Suppressor macrophage (primary cell): ENCODE measurements around the gene GPR132.

Source experiments
- DNase-seq, 4 experiments: peaks; one replicate each; pipeline ENCODE4 v3.0.0-alpha.2; 2020 to 2022

Gene GPR132

DNA sequence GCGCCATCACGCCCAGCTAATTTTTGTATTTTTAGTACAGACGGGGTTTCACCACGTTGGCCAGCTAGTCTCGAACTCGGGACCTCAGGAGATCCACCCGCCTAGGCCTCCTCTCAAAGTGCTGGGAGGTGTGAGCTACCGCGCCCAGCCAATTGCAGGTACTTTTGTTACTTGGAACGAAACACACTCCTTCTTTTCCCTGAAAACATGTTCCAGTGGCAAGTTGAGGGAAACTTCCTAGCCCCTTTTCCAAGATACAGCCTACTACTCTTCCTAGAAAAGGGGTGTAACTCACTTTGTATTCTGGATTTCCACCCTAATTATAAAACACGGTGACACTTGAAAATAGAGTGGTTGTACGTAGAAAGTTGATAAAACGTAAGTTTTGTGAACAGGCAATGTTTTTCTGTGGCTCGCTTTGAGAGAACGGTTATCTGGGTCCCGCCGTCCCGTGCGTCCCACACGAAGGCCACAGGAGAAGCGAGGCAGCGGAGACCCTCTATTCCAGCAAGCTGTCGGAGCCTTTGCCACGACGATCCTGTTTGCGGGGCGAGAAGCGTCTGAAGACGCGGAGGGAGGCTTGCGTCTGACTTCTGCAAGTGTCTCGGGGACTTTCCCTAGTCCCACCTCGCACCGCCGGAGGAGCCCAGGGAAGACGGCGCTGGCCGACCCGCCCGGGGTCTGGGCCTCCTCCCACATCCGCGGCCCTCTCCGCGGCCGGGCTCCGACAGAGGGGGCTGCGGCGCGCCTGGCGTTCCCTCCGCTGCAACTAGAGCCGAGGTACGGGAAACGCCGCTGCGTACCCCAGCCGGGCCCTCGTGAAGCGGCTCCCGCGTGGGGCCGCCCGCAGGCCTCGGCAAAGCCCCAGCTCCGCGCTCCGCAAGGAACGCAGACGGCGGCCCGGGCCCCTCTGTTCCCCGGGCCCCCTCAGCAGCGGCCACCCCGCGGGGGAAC lies 45.1 kb downstream of the GPR132 start:
- DNase-seq: peak; percentile 59 to 76 (median 71)

- no peak for DNase-seq
Observed at GRCh38 chr14:105018414-105018813, 46.8 kb downstream of the GPR132 start.

DNA sequence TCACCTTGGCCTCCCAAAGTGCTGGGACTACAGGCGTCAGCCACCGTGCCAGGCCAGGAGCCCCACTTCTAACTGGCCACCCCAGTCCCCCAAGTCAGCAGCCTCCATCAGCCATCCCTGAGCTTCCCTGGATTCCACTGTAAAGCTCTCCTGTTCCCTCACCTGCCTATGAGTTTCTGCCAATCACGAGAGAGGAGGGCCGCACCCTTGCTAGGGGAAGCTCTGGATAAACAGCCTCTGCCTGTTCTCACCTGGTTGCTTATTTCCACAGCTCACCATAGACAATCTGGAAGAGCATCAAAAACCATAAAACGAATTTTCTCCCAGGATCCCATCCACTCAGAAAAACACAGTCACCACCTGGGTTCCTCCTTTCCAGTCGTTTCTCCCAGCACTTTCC lies 49.3 kb downstream of the GPR132 start:
- DNase-seq: no peak

GRCh38 chr14:105015242-105015641 lies 50.0 kb downstream of the GPR132 start:
- DNase-seq: no peak

- DNase-seq: no peak
Observed at GRCh38 chr14:105014631-105015030, 50.6 kb downstream of the GPR132 start.

- no peak for DNase-seq
Observed at GRCh38 chr14:105014032-105014431, 51.2 kb downstream of the GPR132 start.

DNA sequence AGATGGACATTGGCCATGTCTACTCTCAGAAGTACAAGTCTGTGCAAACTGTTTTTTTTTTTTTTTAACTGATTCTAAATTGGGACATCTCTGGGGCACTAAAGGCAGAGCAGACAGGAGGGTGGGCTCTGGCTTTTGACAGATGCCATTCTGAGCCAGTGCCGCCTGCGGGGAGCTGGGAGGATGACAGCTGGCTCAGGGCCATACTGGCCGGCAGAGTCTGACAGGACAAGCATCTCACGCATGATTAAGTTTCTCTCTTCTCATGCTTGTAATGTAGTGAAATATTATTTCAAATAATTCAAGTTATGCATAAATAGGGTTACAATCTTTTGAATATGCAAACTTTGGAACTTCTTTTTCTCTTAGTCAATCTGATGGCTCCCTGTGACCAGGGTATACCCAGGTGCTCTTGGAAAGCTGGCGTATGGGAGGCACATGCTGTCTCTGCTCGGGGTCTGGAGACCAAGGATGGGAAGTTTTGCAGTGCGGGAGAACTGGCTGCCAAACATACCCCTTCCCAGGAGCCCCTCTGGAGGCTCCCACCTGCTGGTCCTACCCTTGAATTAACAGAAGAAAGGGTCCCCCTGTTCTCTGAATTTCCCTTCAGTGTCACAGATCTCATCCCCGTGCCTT lies 52.0 kb downstream of the GPR132 start:
- DNase-seq: no peak

DNA sequence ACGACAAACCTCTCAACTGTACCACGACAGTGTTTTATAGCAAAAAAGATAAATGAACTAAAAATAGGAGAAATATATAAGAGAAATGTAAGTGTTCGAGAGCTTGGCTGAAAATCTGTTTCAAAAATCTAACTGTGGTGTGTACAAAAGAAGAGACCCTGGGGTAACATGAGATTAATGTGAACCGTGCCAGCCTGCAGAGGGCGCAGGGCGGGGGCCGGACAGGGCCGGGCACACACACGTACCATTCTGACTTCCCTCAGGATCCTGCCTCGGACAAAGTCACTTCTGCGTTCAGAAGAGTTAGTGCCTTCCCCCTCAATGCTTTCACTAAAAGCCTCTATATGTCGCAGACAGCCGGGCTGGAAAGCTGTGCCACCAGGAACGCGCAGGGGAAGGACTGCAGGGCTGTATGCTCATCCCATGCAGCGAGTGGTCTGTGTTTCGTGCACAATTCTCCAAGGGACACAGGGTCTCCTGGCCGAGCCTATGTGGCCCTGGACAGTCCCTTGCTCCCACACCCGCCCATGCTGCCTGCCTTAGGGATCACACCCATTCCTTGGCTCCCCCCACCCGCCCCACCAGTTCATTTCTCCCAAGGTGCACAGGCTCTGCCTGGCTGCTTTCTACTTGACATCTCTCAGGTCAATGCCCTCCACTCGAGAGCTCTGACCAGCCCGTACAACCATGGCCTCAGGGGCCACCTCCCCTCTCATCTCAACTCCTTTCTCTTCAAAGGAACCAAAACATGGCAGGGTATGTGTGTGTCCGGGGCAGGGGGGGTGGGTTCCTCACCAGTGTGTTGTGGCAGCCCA lies 52.9 kb downstream of the GPR132 start:
- peak; percentile 36 to 73 (median 59) for DNase-seq

DNA sequence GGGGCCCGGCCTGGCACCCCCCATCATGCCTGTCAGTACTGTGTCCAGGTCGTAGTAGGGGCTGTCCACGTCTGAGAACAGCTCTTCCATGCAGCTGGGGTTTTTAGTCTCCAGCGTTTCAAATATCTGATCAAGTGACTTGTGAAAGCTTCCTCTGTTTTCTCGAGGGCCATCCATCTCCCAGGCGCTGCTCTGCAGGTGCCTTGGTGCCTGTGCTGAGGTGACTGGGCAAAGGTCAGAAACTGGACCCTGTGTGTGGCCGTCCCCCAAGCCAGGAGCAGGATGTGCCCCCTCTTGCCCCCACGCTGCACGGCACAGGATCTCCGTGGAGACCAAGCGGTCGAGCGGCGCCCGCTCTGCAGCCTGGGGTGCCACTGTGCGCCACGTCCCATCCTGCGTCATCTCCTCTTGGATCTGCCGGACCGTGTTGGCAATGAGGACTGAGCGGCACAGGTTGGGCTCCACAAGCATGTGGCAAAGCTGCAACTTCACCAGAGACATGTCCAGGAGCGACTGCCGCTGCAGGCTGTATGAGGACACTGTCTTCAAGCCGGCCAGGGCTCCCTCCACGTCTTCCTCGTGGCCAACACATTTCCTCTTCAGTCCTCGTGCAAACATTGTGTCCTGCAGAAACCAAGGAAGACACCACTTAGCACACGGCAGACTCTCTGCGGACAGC lies 53.8 kb downstream of the GPR132 start:
- DNase-seq: no peak

- DNase-seq: no peak
Observed at GRCh38 chr14:105010891-105011291, 54.3 kb downstream of the GPR132 start.

GRCh38 chr14:105010106-105010505 lies 55.1 kb downstream of the GPR132 start:
- no peak for DNase-seq

- DNase-seq: no peak
Observed at GRCh38 chr14:105007593-105008264, 57.5 kb downstream of the GPR132 start.

DNA sequence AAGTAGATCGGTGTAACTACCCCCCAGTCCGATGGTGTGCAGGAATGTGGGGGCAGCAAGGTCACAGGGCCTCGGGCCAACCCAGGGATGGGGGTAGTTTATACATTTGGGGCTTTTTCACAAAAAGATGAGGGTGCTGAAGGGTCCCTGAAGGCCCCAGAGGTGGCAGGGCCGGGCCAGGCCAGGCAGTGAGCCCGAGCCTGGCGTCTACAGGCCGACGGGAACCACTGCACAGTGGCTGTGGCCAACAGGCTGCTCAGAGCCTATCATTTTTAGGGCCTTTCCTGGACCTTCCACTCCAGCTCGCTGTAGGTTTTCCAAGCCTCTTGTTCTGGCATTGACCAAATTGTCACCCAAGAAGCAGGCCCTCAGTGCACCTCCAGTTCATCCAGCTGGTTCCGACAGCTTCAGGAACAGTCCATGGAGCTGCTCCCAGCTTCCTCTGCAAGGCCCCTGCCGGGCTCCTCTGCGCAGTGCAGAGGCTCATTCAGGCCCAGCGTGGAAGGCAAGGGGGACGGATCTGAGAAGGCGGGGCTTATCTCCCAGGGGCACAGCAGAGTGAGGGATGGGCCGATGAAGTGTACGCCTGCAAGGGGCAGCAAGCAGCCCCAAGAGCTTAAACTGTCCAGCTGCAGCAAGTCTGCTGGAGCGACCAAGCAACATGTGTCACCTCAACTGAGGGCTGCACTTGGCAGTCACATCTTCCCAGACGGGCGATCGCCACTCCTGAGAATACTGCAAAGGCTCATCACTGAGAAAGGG lies 58.2 kb downstream of the GPR132 start:
- DNase-seq: no peak

GRCh38 chr14:105005929-105006830 lies 59.0 kb downstream of the GPR132 start:
- no peak for DNase-seq

GRCh38 chr14:105005329-105005928 lies 59.8 kb downstream of the GPR132 start:
- DNase-seq: no peak
